GM18909 (cell line): Measurements from ENCODE around the gene NEK10.

Experiments
- ATAC-seq: cut with Tn5 transposase; IDR thresholded peaks from one replicate; pipeline ENCODE4 v1.9.1; 2021; ENCODE audit warnings: mild to moderate bottlenecking; ENCODE audit not compliant: unreplicated experiment, poor library complexity

The NEK10 gene

GRCh38 chr3:27254896-27255295, 114.3 kb downstream of the NEK10 start:
- no peak for ATAC-seq

GRCh38 chr3:27253831-27254230, 115.4 kb downstream of the NEK10 start:
- peak; percentile 89 for ATAC-seq

GRCh38 chr3:27253391-27253790, 115.8 kb downstream of the NEK10 start:
- no peak for ATAC-seq

- ATAC-seq: no peak
Observed at GRCh38 chr3:27252646-27253045, 116.5 kb downstream of the NEK10 start.

GRCh38 chr3:27244374-27244773, 124.8 kb downstream of the NEK10 start:
- ATAC-seq: no peak

- ATAC-seq: no peak
Observed at GRCh38 chr3:27239951-27240350, 129.2 kb downstream of the NEK10 start.

- ATAC-seq: no peak
Observed at GRCh38 chr3:27228805-27229204, 140.4 kb downstream of the NEK10 start.

- ATAC-seq: no peak
Observed at GRCh38 chr3:27224197-27224596, 145.0 kb downstream of the NEK10 start.

- no peak for ATAC-seq
Observed at GRCh38 chr3:27221264-27221932, 147.8 kb downstream of the NEK10 start.

- no peak for ATAC-seq
Observed at GRCh38 chr3:27220166-27220565, 149.0 kb downstream of the NEK10 start.

- no peak for ATAC-seq
Observed at GRCh38 chr3:27219127-27219845, 149.9 kb downstream of the NEK10 start.

- ATAC-seq: no peak
Observed at GRCh38 chr3:27216955-27217552, 152.1 kb downstream of the NEK10 start.

- ATAC-seq: no peak
Observed at GRCh38 chr3:27216295-27216855, 152.8 kb downstream of the NEK10 start.

GRCh38 chr3:27213450-27213849, 155.7 kb downstream of the NEK10 start:
- no peak for ATAC-seq

GRCh38 chr3:27209617-27210264, 159.4 kb downstream of the NEK10 start:
- ATAC-seq: no peak

- no peak for ATAC-seq
Observed at GRCh38 chr3:27208961-27209616, 160.1 kb downstream of the NEK10 start.

GRCh38 chr3:27202959-27203358, 166.2 kb downstream of the NEK10 start:
- ATAC-seq: no peak

- no peak for ATAC-seq
Observed at GRCh38 chr3:27201492-27201891, 167.7 kb downstream of the NEK10 start.

GRCh38 chr3:27200721-27201489, 168.3 kb downstream of the NEK10 start:
- ATAC-seq: no peak
